CD14-positive monocyte (primary cell): ENCODE data around the gene MASP2. TPM values are rescaled to one million over a fixed set of nuclear protein-coding genes. Genes with fewer than 3 reads are reported as not detected.

ENCODE experiments used
- DNase-seq, 3 donors: peaks; one replicate each; pipeline ENCODE4 v3.0.0-alpha.2; 2011 to 2022
- H2AFZ ChIP-seq: 2 replicates; pipeline ENCODE4 v1.6.0; 2012; ENCODE audit warnings: mild to moderate bottlenecking, low read depth, low read length, inconsistent platforms; ENCODE audit not compliant: insufficient read depth, poor library complexity, severe bottlenecking
- H3K27ac ChIP-seq, 2 donors: 1 replicate in 1 of 2; 2 replicates in 1 of 2; pipeline ENCODE4 v1.5.1; 2012 to 2013; ENCODE audit warnings: low read length in 2 of 2, control low read depth in 1 of 2, inconsistent platforms in 1 of 2, low read depth in 1 of 2, mild to moderate bottlenecking in 1 of 2
- H3K27me3 ChIP-seq, 2 donors: one replicate each; pipeline versions ENCODE4 v1.6.0 to v1.6.1; 2011 to 2013; ENCODE audit warnings: low read length in 2 of 2; ENCODE audit not compliant: control insufficient read depth in 2 of 2, insufficient read depth in 2 of 2
- H3K36me3 ChIP-seq, 2 donors: replicated peaks in 1 of 2; 1 replicate in 1 of 2; 2 replicates in 1 of 2; pipeline versions ENCODE4 v1.5.1 to v1.6.1; 2012 to 2013; ENCODE audit warnings: low read length in 2 of 2, control low read depth in 1 of 2, inconsistent platforms in 1 of 2, mild to moderate bottlenecking in 1 of 2; ENCODE audit not compliant: insufficient read depth in 2 of 2, control insufficient read depth in 1 of 2
- H3K4me1 ChIP-seq, 2 donors: 1 replicate in 1 of 2; 2 replicates in 1 of 2; pipeline versions ENCODE4 v1.5.1 to v1.6.1; 2012 to 2013; ENCODE audit warnings: low read length in 2 of 2, control low read depth in 1 of 2, inconsistent platforms in 1 of 2, mild to moderate bottlenecking in 1 of 2, moderate library complexity in 1 of 2; ENCODE audit not compliant: insufficient read depth in 2 of 2, control insufficient read depth in 1 of 2
- H3K4me2 ChIP-seq: replicated peaks from 2 replicates; pipeline ENCODE3; 2012; ENCODE audit warnings: low read length, moderate library complexity, mild to moderate bottlenecking; ENCODE audit not compliant: poor library complexity, severe bottlenecking; ENCODE audit errors: extremely low read depth
- H3K4me3 ChIP-seq, 3 experiments: fragments of 200-600 bp in 1 of 3; sonication (generic) in 1 of 3; replicated peaks in 1 of 3; 1 replicate in 2 of 3; 2 replicates in 1 of 3; pipeline ENCODE4 v1.5.1; 2011 to 2013; ENCODE audit warnings: low read length in 3 of 3, mild to moderate bottlenecking in 3 of 3, control low read depth in 2 of 3, low read depth in 2 of 3, inconsistent platforms in 1 of 3, moderate library complexity in 1 of 3
- H3K79me2 ChIP-seq: 2 replicates; pipeline ENCODE4 v1.6.0; 2012; ENCODE audit warnings: mild to moderate bottlenecking, control low read depth, inconsistent platforms, low read length, moderate library complexity; ENCODE audit not compliant: insufficient read depth
- H3K9ac ChIP-seq: 2 replicates; pipeline ENCODE4 v1.6.0; 2017; ENCODE audit warnings: low read length, mild to moderate bottlenecking; ENCODE audit not compliant: insufficient read depth, poor library complexity, severe bottlenecking
- H3K9me3 ChIP-seq, 2 donors: replicated peaks in 1 of 2; 1 replicate in 1 of 2; 2 replicates in 1 of 2; pipeline versions ENCODE4 v1.5.1 to v1.6.1; 2012 to 2013; ENCODE audit warnings: low read length in 2 of 2, control low read depth in 1 of 2; ENCODE audit not compliant: control insufficient read depth in 1 of 2, insufficient read depth in 1 of 2
- H4K20me1 ChIP-seq: 2 replicates; pipeline ENCODE4 v1.6.0; 2012; ENCODE audit warnings: mild to moderate bottlenecking, low read length, control low read depth, moderate library complexity; ENCODE audit not compliant: insufficient read depth
- H3K27ac Mint-ChIP-seq, 7 donors: one replicate each; pipeline ENCODE4 v1.8.0; 2020; ENCODE audit warnings: mild to moderate bottlenecking in 7 of 7, mixed read lengths in 7 of 7, moderate library complexity in 6 of 7, inconsistent platforms in 2 of 7
- H3K27me3 Mint-ChIP-seq, 3 donors: one replicate each; pipeline ENCODE4 v1.8.0; 2021 to 2022; ENCODE audit warnings: low read depth in 3 of 3, mild to moderate bottlenecking in 3 of 3, mixed read lengths in 3 of 3, moderate library complexity in 3 of 3, inconsistent platforms in 1 of 3
- H3K36me3 Mint-ChIP-seq, 2 donors: one replicate each; pipeline ENCODE4 v1.8.0; 2020; ENCODE audit warnings: mixed read lengths in 2 of 2, inconsistent platforms in 1 of 2, mild to moderate bottlenecking in 1 of 2
- H3K4me1 Mint-ChIP-seq: one replicate; pipeline ENCODE4 v1.8.0; 2020; ENCODE audit warnings: mild to moderate bottlenecking, mixed read lengths
- H3K4me3 Mint-ChIP-seq, 2 donors: one replicate each; pipeline ENCODE4 v1.8.0; 2020; ENCODE audit warnings: mild to moderate bottlenecking in 2 of 2, mixed read lengths in 2 of 2, moderate library complexity in 1 of 2
- H3K9me3 Mint-ChIP-seq, 7 donors: one replicate each; pipeline ENCODE4 v1.8.0; 2020 to 2022; ENCODE audit warnings: mixed read lengths in 7 of 7, mild to moderate bottlenecking in 6 of 7, moderate library complexity in 6 of 7, inconsistent platforms in 2 of 7
- CTCF ChIP-seq: fragments of 200-600 bp; IDR thresholded peaks from one replicate; pipeline ENCODE4 v1.8.0; 2022; ENCODE audit warnings: antibody characterized with exemption, mild to moderate bottlenecking
- WGBS: methylation state at CpG from one replicate; pipeline ENCODE4 v1.1.5; 2013; ENCODE audit warnings: missing lambda C conversion rate; ENCODE audit not compliant: insufficient coverage; 5-methylcytosine and 5-hydroxymethylcytosine counted together
- intact Hi-C, 2 donors: fragments of 100-400 bp; cut with micrococcal nuclease; formaldehyde crosslinking; loops; one replicate each; pipeline versions ENCODE4 v1.15.0 to v1.15.1; 2023
- polyA plus RNA-seq, 3 donors: library from polyadenylated mRNA; depleted of rRNA in 1 of 3; unstranded in 2 of 3; stranded (reverse) in 1 of 3; fragments of 300-500 nt in 2 of 3; fragments of >200 nt in 1 of 3; fragmentation: Illumina TruSeq in 2 of 3; gene quantifications; 1 replicate in 2 of 3; 2 replicates in 1 of 3; pipeline ENCODE4 v1.2.3, GENCODE V29; 2012 to 2021

The MASP2 gene
- polyA plus RNA-seq, 3 donors, result not detected

GRCh38 chr1:10980094-10980577 lies 66.9 kb downstream of the MASP2 start:
- Mint-ChIP-seq H3K4me1 (peaks cover 17% of the 10 kb centered on the region), H3K36me3 (no peaks in the 10 kb centered on the region), H3K27ac (no peak overlapping the region), H3K4me3 (no peak overlapping the region), H3K9me3 (peaks cover 0 to 3% (median 0%) of the 10 kb centered on the region in 7 donors), H3K27me3 (peaks cover 20 to 31% (median 23%) of the 10 kb centered on the region in 3 donors)
- TF ChIP-seq CTCF, result no peak
- no peak overlapping the region for H3K27ac ChIP-seq
- H3K4me3 ChIP-seq, result no peak overlapping the region
- no peaks in the 10 kb centered on the region for H3K79me2 ChIP-seq
- H3K9ac ChIP-seq, result peak overlapping the region; percentile 21
- 36% methylated on average over 15 of the region's 15 CpGs for WGBS
- intact Hi-C loops, result no loop called here
- H3K4me1 ChIP-seq, result peaks cover 0 to 6% of the 10 kb centered on the region in 2 donors
- peak overlapping the region; percentile 19 for H3K4me2 ChIP-seq
- peaks cover 0 to 3% of the 10 kb centered on the region in 2 donors for H3K27me3 ChIP-seq
- H3K36me3 ChIP-seq, result no peaks in the 10 kb centered on the region
- peak overlapping the region; percentile 35 for H2AFZ ChIP-seq
- no peaks in the 10 kb centered on the region for H3K9me3 ChIP-seq
- no peaks in the 10 kb centered on the region for H4K20me1 ChIP-seq
- DNase-seq, result no peak

- no peaks in the 10 kb centered on the region for H3K79me2 ChIP-seq
- intact Hi-C loops, result no loop called here
- 36% methylated on average over 5 of the region's 13 CpGs for WGBS
- H3K9me3 Mint-ChIP-seq, result peaks cover 0 to 3% (median 0%) of the 10 kb centered on the region in 7 donors
- H3K27me3 ChIP-seq, result peaks cover 0 to 3% of the 10 kb centered on the region in 2 donors
- H3K4me1 Mint-ChIP-seq, result peaks cover 17% of the 10 kb centered on the region
- H3K9ac ChIP-seq, result no peak overlapping the region
- no peaks in the 10 kb centered on the region for H4K20me1 ChIP-seq
- H3K27me3 Mint-ChIP-seq, result peaks cover 20 to 29% (median 23%) of the 10 kb centered on the region in 3 donors
- H2AFZ ChIP-seq, result no peak overlapping the region
- H3K4me3 Mint-ChIP-seq, result peak overlapping the region in 1 of 2 donors; percentile 39
- DNase-seq, result no peak
- no peaks in the 10 kb centered on the region for H3K9me3 ChIP-seq
- H3K36me3 ChIP-seq, result no peaks in the 10 kb centered on the region
- H3K27ac ChIP-seq, result no peak overlapping the region
- H3K4me2 ChIP-seq, result no peak overlapping the region
- H3K4me1 ChIP-seq, result peaks cover 0 to 6% of the 10 kb centered on the region in 2 donors
- no peak overlapping the region for H3K27ac Mint-ChIP-seq
- H3K36me3 Mint-ChIP-seq, result no peaks in the 10 kb centered on the region
- no peak overlapping the region for H3K4me3 ChIP-seq
- TF ChIP-seq CTCF, result no peak
Measured at GRCh38 chr1:10979483-10979920, 67.5 kb downstream of the MASP2 start.
